Medulla oblongata (tissue), 1 donor: ENCODE measurements around the gene DYRK1B.
"Not testable (repeated sequence)": the region's sequence is repeated elsewhere in the genome, so short reads cannot be mapped to it uniquely, and the experiment has no call there.

Experiments
- DNase-seq: peaks from one replicate; pipeline ENCODE4 v3.0.0-alpha.2; 2015; ENCODE audit errors: extremely low spot score

The DYRK1B gene

DNA sequence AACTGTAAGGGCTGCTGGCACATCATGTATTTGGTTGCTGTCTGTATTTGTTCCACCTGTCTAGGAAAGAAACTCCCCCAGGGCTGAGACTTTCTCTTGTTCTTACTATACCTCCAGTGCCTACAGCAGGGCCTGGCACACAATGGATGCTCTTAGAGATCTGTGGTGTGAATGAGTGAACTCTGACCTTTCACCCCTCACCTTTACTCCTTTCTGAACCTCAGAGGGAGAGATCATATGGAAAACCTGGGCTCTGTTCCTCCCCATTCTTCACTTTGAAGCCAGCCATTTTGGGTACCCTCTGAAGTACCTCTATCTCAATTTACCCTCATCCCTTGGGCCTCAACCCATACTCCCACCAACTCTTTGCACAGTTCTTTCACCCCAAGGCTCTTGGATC is 3.1 kb downstream of the DYRK1B start:
- no peak for DNase-seq

DNA sequence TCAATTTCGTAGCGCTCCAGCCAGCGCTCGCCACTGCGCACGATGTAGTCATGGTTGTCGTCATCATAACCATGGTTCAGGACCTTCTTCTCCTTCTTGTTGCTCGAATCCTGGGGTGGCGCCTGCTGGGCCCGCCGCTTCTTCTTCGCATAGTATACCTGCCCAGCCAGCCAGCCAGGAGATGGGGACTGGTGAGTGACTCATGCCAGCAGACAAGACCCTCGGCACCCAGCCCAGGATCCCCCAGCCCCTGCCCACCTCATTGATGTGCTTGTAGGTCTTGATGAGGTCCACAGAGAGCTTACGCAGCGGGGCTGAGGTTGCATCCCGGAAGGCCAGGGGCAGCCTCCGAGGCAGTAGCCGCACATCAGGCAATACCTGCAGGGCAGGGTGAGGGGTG is 3.6 kb downstream of the DYRK1B start:
- DNase-seq: no peak

DNA sequence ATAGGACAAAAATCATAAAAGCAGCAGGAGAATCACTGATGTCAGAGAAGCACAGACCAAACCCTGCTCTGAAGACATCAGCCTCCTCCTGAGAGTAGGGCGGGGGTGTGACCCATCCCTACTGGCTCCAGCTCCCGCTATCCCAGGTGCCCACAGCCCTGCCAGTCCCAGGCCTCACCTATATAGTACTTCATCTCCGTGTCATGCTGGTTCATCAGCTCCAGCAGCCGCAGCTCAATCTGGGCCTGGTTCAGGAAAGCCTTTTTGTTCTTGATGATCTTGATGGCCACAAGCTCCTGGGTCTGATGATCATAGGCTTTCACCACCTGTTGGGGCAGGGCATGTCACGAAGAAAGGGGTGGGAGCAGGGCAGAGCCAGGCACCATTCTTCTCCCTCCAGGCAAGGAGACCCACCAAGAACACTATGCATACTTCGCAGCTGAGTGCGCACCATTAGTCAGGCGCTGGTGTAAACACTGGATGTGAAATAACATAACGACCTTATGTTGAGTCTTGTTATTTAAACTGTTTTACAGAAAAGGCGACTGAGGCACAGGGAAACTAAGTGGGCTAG is 4.2 kb downstream of the DYRK1B start:
- no peak for DNase-seq

DNA sequence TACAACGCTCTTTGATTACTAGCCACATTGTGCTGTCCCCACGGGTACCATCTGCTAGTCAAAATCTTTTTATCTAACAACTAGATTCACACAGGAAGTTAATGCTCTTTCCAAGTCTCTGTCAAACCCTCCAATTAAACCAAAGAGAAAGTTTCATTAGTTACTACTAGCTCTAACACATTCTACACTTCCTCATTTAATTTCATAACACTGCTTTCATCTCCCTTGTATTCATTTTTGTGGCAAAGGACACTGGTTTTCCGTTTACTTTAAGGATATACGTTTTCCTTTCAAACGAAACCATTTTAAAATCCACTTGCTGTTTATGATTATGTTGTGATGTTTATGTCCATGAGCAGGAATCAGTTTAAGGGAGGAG is 5.3 kb downstream of the DYRK1B start:
- no peak for DNase-seq

DNA sequence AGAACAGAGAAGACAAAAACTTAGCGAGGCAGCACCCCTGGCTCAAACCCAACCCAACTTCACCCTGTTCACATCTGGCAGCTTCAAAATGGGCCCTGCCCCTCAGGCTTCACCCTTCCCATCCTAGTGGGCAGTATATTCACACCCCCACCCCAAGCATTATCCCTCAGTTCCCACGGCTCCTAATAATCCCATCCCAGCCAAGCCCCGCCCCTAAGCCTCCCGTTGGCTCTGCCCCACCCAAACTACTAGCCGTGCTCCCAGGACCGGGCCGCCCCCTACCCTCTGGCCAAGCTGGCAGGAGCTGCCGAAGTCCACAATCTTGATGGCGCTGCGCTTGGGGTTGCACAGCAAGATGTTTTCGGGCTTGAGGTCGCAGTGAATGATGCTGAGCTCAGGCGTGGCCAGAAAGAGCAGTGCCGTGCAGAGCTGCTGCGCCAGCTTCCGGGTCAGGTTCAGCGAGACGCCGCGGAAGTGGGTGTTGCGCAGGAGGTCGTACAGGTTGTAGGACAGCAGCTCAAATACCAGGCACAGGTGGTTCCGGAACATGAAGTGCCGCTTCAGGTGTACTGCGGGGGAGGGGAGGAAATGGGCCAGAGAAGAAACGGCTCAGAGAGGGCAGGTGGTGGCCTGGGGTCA is 5.8 kb downstream of the DYRK1B start:
- no peak for DNase-seq

DNA sequence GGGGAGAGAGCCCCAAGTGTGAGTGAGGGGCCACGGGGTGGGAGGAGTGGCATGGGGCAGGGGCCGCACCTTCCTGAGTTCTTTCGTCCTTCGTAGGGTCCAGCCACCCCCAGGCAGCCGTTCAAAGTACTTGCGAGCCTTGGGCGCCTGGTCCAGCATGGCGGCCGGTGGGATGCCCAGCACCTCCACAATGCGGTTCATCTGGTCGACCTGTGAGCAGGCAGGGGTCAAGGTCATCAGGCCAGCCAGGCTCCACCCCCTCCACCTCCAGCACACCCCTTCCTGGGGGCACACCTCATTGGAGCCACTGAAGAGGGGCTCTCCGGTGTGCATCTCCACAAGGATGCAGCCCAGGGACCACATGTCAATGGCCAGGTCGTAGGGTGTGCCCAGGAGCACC is 6.7 kb downstream of the DYRK1B start:
- no peak for DNase-seq

DNA sequence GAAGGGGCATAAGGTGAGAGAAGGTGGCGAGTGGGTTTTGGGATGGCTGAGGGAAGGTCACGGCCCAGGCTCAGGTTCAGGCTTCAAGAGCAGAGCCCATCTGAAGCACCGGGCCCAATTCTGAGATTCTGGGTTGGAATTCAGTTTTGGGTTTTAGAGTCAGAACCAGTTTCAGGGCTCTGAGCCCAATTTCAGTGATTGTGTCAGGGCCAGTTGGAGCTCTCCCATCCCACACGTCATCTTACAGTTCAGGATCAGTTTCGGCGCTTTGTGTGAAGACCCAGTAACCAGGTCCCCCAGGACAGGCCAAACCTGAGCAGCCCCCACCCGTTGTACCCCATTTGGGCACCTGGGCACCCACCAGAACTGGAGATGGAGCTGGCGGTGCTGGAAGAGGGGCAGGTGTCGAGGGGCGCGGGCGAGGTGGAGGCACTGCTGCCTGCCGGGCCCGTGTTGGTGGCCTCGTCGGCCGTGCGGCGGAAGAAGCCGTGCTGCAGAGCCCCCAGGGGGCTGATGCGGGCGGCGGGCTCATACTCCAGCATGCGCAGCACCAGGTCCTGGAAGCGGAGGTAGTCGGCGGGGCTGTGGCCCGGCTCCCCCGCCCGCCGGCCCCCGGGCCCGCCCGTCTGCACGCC is 7.5 kb downstream of the DYRK1B start:
- no peak for DNase-seq

DNA sequence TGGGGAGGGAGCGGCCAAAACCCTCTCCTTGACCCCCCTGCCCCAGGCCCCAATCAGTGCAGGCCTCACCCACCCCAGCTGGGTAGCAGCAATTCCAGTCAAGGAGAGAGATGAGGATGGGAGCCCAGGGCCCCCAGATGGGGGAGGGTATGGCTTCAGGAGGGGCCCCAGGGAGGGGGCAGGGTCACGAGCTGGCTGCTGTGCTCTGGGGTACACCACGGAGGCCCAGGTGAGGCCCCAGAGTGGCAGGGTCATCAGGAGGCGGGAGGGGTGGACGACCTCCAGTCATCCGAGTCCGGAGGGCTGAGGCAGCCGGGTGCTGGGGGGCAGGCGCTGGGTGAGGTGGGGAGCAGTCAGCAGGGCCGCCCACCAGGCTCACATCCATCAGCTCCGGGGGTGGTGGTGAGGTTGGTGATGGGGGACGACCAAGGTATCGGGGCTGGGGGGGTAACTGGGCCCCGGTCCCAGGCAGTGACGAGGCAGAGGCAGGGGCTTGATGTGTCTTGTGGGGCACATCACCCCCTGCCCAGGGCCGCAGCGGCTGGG is 8.4 kb downstream of the DYRK1B start:
- DNase-seq: no peak

DNA sequence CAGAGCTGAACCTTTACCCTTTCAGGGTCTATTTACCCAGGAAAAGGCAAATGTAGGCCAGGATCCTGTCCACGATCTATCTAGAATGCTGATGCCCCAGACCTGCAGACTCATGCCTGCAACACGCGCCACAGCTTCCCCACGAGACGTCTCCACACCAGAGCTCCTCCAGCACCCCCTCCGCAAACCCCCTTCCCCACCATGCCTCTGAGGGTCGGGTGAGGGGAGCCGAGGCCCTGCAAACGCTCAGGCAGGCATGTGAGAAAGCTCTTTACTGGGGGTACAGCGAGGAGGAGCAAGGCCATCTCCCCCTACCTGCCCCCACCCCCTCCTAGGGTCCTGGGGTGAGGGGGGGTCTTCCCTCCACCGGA is 8.9 kb downstream of the DYRK1B start:
- DNase-seq: no peak

DNA sequence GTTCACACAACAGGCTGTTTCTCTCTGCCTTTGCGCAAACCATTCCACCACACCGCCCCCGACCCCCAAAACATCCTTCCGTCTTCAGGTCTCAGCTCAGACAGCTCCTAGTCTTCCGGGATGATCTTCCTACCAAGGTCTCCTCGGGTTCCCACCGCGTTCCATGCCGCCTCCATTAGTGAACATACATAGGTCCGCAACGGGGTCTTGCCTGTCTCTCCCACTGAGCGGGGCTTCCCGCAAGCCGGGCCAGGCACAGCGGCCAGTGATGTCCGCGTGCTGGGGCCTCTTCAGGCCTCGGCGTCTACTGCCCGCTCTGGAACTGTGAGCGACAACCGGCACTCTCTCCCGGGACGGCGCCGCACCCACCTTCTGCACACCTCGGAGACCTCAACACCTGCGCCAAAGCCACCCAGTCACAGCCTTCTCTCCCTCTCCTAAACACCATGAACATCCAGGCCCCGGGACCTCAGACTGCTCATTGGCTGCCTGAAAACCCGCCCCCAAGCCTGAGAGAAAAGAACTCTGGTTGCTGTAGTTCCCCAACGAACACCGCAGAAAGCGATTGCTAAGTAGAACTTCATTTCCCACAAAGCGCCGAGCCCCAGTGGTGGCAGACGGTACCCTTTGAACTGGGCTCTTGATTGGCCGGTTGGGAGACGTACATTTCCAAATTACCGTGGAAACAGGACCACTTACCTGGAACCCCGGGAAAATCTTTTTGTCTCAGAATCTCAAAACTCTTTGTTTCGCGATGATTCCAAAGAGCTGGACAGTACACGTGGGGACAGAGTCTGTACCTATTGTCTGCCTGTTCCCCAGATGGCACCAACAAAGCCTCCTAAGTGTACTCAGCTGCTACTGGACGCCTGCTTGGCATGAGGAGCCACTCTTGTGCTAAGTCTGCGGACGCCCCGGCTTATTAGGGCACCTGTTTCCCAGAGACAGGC is 9.5 kb downstream of the DYRK1B start:
- peak; percentile 99 for DNase-seq

DNA sequence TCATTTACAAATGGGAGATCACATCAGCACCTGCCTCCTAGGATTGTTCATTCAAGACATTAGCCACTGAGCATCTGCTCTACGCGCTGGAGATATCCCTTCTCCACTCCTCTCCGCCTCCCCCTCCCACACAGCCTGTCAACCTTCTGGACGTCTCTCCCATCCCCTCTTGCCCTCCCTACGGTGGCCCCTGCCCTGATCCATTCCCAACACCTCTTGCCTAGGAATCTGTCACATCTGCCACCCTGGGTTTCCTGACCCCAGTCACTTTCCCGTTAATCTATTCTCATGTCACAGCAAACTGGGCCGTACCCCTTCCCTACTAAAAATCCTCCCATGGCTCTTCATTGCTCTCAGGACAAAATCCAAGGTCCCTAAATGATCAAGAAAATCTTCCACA is 10.3 kb downstream of the DYRK1B start:
- DNase-seq: peak; percentile 4

DNA sequence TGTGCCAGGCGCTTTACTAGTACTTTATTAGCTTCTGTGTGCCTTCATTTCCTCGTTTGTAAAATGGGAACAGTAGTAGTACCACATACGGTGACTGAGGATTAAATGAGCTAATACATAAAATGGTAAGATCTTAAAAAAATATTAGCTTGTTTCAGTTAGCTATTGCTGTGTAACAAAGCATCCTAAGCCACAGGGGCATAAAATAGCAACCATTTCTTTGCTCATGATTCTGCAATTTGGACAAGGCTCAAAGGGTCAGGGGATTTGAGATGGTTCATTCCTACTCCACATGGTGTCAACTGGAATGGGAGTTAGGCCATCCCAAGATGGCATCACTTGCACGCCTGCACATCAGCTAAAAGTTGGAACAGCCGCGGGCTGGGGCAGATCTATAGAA is 13.3 kb downstream of the DYRK1B start:
- DNase-seq: no peak

DNA sequence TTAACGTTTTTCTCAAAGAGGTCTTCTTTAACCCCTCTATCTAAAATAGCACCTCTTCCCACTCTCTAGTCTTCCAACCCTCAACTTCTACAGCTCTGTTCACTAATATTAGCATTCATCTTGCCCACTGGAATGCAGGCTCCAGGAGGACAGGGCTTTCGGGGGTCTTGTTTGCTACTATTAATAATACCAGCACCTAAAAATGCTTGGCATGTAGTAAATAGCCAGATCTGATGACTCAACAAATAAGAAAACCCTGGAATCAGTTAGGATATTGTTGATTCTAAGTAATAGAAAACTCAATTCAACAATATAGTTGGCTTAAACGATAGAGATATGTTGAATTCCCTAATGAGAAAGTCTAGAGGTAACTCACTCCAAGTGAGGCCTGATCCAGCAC is 14.2 kb downstream of the DYRK1B start:
- no peak for DNase-seq

DNA sequence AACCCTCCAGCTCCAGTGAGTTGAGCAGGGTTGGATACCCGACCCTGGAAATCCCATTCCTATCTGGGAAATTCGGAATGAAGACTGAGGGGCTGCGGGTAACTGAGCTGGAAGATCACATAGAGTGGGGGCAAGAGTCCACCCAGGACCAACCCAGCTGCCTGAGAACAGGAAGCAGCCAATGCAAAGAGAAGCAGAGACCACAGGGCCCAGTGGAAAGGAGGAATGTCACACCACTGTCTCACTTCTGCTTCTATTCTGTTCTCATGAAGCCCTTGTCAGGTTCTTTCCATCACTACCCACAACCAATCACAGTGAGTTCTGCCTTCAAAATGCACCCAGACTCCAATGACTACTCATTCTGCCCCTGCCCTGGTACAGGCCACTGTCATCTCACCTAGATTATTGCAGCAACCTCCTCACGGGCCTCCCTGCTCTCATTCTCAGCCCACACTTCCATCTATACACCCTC is 15.3 kb downstream of the DYRK1B start:
- no peak for DNase-seq

DNA sequence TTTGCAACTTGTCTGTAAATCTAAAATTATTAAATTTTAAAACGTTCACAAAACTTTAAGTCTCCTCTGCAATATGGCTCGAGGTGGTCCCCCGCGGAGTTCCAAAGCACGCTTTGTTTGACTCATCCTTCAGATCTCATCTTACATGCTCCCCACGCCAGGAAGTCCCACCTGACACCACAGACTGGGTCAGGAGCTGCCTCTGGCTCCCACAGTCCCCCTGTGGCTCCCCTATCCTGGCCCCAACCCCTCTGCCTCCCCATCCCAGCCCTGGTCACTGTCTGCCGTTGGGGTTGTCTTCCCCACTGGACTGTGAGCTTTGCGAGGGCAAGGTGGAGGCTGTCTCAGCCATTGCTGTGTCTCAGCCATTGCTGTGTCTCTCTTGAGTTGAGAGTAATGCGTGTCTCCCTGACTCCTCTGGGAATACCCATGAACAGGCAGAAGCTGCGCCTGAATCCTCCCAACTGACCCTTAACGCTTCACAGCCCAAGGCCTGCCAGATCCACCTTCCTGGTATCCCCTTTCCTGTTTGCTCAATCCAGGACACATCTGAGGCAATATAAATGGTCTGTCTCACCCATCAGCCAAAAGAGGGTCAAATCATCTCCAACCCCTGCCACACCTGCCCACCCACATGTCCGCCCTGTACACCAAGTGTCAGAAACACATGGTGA is 15.9 kb downstream of the DYRK1B start:
- no peak for DNase-seq

DNA sequence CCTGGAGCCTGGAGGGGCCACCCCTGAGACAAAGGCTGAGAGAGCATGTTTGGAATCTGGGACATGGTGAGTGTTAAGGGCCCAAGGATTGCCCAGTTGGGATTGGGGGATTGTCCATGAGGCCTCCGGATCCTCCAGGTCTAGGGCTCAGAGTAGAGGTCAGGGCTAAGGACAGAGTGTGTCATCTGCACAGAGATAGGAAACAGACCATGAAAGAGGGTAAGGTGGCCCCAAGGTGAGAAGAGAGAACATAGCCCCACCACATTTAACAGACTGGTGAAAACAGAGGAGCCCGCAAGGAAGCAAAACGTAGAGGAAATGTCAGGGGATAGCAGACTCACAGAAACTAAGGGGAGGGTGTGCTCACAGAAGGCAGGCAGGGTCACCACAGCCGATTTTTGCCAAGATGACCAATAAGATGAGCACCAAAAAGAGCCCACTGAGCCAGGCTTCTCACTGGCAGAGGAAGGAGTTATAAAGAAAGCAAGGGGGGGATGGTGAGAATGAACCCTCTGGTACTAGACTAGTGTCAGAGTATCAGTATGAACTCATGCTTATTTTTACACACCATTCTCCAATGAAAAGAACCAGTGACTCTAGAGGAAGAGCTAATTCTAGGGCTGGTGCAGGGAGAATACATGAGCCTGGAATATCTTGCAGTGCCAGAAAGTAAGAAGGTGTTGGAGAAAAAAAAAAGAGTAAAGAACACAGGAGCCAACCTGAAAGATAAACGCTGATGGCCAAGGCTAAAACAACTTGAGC is 17.5 kb downstream of the DYRK1B start:
- DNase-seq: no peak

DNA sequence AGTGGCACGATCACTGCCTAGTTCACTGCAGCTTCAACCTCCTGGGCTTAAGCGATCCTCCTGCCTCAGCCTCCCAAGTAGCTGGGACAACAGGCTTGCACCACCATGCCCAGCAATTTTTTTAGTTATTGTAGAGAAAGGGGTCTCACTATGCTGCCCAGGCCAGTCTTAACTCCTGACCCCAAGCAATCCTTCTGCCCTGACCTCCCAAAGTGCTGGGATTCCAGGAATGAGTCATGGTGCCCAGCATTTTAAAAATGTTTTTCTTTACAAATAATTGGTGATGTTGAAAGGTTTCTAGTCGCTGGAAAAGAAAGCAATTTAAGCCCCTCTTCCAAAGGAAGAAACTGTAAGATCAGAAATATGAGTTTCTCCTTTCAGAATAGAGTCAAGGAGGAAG is 19.4 kb downstream of the DYRK1B start:
- no peak for DNase-seq

DNA sequence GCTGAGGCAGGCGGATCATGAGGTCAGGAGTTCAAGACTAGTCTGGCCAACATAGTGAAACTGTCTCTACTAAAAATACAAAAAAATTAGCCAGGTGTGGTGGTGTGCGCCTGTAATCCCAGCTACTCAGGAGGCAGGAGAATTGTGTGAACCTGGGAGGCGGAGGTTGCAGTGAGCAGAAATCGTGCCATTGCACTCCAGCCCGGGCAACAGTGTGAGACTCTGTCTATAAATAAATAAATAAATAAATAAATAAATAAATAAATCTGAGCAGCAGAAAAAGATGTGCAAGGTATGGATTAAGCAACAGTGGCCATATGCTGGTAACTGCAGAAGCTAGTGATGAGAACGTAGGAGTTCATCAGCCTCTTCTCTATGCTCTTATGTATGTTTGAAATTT is 19.9 kb downstream of the DYRK1B start:
- not testable (repeated sequence) for DNase-seq

DNA sequence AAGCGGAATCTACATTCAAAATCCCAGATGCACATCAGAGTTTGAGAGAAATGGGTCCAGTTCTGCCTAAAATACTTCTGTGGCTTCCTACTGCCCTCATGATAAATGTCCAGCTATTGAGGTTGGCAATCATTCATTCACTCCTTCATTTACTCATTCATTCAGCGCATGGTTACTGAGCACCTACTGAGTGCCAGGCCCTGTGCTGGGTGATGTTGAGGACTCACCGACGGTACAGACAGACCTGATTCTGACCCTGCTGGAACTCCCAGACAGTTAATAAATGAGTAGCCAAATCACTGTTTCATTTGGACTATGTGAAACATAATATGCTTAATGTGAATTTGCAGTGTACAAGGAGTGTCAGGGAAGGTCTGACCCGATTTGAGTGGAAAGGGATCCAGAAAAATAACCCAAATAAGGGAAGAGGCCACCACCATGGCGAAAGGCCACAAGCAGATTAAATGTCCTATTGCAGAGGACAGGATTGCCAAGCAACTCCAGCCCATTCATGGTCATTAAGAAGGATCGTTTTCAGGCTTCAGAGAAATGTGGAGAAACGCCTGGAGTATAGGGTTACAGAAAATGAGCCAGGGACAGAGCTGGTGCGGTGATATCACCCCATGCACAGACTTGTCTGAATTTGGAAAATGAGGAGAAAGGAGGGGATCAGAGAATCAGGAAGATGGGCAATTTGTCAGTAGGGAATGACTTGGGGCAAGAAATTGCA is 20.5 kb downstream of the DYRK1B start:
- no peak for DNase-seq

DNA sequence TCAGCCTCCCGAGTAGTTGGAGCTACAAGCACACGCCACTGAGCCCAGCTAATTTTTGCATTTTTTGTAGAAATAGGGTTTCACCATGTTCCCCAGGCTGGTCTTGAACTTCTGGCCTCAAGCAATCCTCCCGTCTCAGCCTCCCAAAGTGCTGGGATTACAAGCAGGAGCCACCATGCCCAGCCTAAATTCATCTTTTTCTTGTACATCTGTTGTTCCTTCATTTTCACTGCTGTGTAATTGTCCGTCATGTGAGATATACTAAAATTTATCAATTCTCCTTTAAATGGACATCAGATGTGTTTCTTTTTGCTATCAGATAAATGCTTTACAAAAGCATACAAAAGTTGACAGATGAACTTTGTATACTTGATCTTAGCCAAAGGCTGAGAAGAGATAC is 22.9 kb downstream of the DYRK1B start:
- DNase-seq: no peak
